Chondrocyte (in vitro differentiated cells): ENCODE measurements around the gene KCTD1. TPM values are rescaled to one million over a fixed set of nuclear protein-coding genes. Genes with fewer than 3 reads are reported as not detected.

ENCODE experiments used
- DNase-seq: peaks from one replicate; pipeline ENCODE4 v3.0.0; 2021; ENCODE audit warnings: mixed read lengths, low spot score
- H3K27ac Mint-ChIP-seq: one replicate; pipeline ENCODE4 v1.8.0; 2021; ENCODE audit warnings: mild to moderate bottlenecking, moderate library complexity, mixed read lengths; ENCODE audit not compliant: unreplicated experiment
- H3K27me3 Mint-ChIP-seq: 2 replicates; pipeline ENCODE4 v1.8.0; 2021; ENCODE audit warnings: low read depth, mixed read lengths
- H3K36me3 Mint-ChIP-seq: 2 replicates; pipeline ENCODE4 v1.8.0; 2021; ENCODE audit warnings: low read depth, mixed read lengths
- H3K4me1 Mint-ChIP-seq: 2 replicates; pipeline ENCODE4 v1.8.0; 2021; ENCODE audit warnings: low read depth, mild to moderate bottlenecking, mixed read lengths
- H3K4me3 Mint-ChIP-seq: one replicate; pipeline ENCODE4 v1.8.0; 2021; ENCODE audit warnings: mild to moderate bottlenecking, moderate library complexity, mixed read lengths; ENCODE audit not compliant: unreplicated experiment
- H3K9me3 Mint-ChIP-seq: 2 replicates; pipeline ENCODE4 v1.8.0; 2021; ENCODE audit warnings: low read depth, mixed read lengths
- total RNA-seq: library from RNA; stranded (reverse); gene quantifications from 3 replicates; pipeline ENCODE4 v1.2.1, GENCODE V29; 2021
- TF ChIP-seq, protein P1 (sequence below): fragments of 200-600 bp; sonication (generic); IDR thresholded peaks from 2 replicates; pipeline ENCODE4 v1.5.0; 2021; ENCODE audit warnings: antibody characterized with exemption, mild to moderate bottlenecking, moderate library complexity

KCTD1 gene
- total RNA-seq, 1 donor from 2014 or later, result 18.1 TPM

DNA sequence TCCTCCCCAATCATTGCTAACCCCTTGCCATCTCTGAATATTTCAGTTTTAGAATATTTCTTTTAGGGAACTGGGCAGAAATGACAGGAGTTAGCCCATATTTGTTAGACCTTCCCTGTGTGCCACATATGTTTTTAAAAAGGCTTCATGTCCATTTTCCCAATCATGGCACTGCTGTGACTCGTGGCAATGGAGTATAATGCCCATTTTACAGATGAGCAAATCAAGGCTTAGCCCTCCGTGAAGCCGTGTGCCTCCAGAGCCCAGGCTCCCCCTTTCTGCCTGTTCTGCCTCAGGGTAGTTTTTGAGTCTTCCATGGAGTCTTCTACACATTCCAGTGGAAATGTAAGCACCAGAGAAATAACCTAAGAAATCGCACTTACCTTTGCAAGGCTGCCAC lies 130.1 kb downstream of the KCTD1 start:
- Mint-ChIP-seq H3K9me3 (no peaks in the 10 kb centered on the region), H3K36me3 (no peaks in the 10 kb centered on the region), H3K27me3 (no peaks in the 10 kb centered on the region)

DNA sequence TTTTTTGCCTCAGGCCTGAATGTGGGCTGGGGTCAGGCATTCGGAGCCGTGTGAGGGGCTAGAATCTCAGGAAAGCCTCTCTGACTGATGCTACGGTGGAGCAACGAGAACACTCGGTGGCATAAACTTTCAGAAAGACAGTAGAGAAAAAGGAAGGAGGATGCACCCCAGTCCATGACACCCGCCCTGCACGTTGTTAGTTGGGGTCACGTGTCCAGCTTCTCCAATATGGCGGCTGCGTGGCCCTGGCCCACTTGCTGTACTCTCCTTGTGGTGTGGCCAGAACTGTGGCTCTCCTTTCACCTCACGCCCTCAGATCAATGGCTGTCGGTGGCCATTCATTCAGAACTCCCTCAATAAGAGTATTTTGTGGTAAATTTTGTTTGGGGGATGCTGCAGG lies 131.2 kb downstream of the KCTD1 start:
- H3K4me3 Mint-ChIP-seq, result no peak overlapping the region

More for the DNA sequence above, 130.1 kb downstream of the KCTD1 start:
- TF ChIP-seq, protein P1, sequence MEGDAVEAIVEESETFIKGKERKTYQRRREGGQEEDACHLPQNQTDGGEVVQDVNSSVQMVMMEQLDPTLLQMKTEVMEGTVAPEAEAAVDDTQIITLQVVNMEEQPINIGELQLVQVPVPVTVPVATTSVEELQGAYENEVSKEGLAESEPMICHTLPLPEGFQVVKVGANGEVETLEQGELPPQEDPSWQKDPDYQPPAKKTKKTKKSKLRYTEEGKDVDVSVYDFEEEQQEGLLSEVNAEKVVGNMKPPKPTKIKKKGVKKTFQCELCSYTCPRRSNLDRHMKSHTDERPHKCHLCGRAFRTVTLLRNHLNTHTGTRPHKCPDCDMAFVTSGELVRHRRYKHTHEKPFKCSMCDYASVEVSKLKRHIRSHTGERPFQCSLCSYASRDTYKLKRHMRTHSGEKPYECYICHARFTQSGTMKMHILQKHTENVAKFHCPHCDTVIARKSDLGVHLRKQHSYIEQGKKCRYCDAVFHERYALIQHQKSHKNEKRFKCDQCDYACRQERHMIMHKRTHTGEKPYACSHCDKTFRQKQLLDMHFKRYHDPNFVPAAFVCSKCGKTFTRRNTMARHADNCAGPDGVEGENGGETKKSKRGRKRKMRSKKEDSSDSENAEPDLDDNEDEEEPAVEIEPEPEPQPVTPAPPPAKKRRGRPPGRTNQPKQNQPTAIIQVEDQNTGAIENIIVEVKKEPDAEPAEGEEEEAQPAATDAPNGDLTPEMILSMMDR, result no peak
- no peak overlapping the region for H3K27ac Mint-ChIP-seq
- peaks cover 7% of the 10 kb centered on the region for H3K4me1 Mint-ChIP-seq
- no peak overlapping the region for H3K4me3 Mint-ChIP-seq
- no peak for DNase-seq

DNA sequence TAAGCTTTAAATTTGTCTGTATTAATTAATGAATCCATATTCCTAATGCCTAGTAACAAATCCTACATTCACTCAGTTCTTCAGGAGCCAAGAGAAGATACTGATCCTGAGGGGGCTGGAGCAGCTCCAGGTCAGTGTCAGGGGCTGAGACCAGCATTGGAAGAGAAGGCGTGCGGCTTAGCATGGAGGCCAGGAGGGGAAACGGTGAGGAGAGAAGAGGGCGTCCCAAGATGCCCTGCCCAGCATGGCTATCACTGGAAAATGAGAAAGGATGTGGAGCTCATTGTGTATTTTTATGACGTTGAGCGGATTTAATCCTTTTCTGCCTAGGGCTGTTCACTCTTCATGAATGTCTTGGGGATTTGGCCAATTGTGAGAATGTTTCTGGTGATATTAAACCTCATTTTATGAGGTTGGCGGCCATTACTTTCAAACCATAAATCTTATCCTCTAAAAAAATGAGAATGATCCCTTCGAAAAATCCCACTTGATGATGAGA lies 131.7 kb downstream of the KCTD1 start:
- no peak for DNase-seq
- TF ChIP-seq, protein P1, result no peak
- H3K27me3 Mint-ChIP-seq, result no peaks in the 10 kb centered on the region
- no peaks in the 10 kb centered on the region for H3K9me3 Mint-ChIP-seq
- no peak overlapping the region for H3K27ac Mint-ChIP-seq
- H3K4me1 Mint-ChIP-seq, result peaks cover 7% of the 10 kb centered on the region
- H3K4me3 Mint-ChIP-seq, result no peak overlapping the region
- H3K36me3 Mint-ChIP-seq, result no peaks in the 10 kb centered on the region

More for the DNA sequence above, 131.2 kb downstream of the KCTD1 start:
- no peaks in the 10 kb centered on the region for H3K9me3 Mint-ChIP-seq
- TF ChIP-seq, protein P1, result no peak
- H3K27me3 Mint-ChIP-seq, result no peaks in the 10 kb centered on the region
- DNase-seq, result no peak
- peaks cover 7% of the 10 kb centered on the region for H3K4me1 Mint-ChIP-seq
- no peaks in the 10 kb centered on the region for H3K36me3 Mint-ChIP-seq
- no peak overlapping the region for H3K27ac Mint-ChIP-seq

DNA sequence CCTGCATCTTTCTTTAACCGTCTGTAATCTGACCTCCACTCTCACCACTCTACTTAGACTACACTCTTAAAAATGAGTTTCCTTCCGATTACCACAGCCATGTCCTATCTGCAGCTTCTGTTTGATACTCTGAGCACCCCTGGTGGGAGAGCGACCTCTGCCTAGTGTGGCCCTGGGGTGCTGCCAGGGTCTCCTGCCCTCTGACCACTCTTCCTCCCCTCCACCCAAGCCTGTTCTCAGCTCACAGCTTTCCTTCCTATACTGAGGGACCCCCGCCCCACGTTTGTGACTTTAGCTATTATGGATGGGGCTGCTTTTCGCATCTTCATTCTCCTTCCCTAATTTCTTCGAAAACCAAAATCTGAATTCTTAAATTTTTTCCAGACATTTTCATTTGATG lies 132.7 kb downstream of the KCTD1 start:
- TF ChIP-seq, protein P1, result no peak
- no peaks in the 10 kb centered on the region for H3K36me3 Mint-ChIP-seq
- H3K4me3 Mint-ChIP-seq, result no peak overlapping the region

DNA sequence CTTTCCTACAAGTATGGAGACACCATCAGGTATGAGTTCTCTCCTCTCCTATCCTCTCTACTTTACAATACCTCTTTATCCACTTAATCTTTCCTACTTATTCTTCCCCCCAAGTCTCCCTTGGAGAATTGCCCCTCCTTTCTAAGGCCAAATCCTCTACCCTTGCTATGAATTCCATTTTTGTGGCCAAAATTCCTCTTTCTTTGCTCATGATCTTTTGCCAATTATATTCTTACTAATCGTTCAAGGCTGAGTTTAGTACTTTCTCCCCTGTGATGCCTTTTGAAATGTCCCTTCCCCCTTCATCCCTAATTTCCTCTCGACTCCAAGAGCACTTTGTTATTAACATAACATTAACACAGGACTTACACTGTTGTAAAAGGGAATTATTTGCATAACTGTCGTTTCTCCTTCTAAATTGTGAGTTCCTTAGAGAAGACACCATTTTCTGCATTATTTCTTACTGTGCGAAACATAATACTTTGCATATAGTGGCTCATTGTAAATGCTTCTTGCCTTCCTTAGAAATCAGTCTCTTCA lies 133.4 kb downstream of the KCTD1 start:
- Mint-ChIP-seq H3K4me3 (no peak overlapping the region), H3K9me3 (no peaks in the 10 kb centered on the region), H3K27ac (no peak overlapping the region), H3K4me1 (peaks cover 4% of the 10 kb centered on the region), H3K36me3 (no peaks in the 10 kb centered on the region), H3K27me3 (no peaks in the 10 kb centered on the region)
- DNase-seq, result no peak
- TF ChIP-seq, protein P1, result no peak

More for the DNA sequence above, 132.7 kb downstream of the KCTD1 start:
- Mint-ChIP-seq H3K9me3 (no peaks in the 10 kb centered on the region), H3K27me3 (no peaks in the 10 kb centered on the region), H3K27ac (no peak overlapping the region), H3K4me1 (peaks cover 7% of the 10 kb centered on the region)
- DNase-seq, result no peak
